Endodermal cell (in vitro differentiated cells): Measurements from ENCODE around the gene LCN2. TPM values are rescaled to one million over a fixed set of nuclear protein-coding genes. Genes with fewer than 3 reads are reported as not detected.
"Not testable (repeated sequence)": the region's sequence is repeated elsewhere in the genome, so short reads cannot be mapped to it uniquely, and the experiment has no call there.

ENCODE experiments used
- DNase-seq: peaks from one replicate; pipeline ENCODE4 v3.0.0-alpha.2; 2017
- H3K27ac ChIP-seq: 2 replicates; pipeline ENCODE4 v1.5.1; 2013; ENCODE audit warnings: mild to moderate bottlenecking, low read depth, low read length, moderate library complexity
- H3K27me3 ChIP-seq: 2 replicates; pipeline ENCODE4 v1.6.1; 2013; ENCODE audit warnings: mild to moderate bottlenecking, low read length, moderate library complexity; ENCODE audit not compliant: insufficient read depth, control insufficient read depth, poor library complexity, severe bottlenecking
- H3K36me3 ChIP-seq: 2 replicates; pipeline ENCODE4 v1.7.0; 2013; ENCODE audit warnings: mild to moderate bottlenecking, low read length, moderate library complexity; ENCODE audit not compliant: control insufficient read depth, insufficient read depth
- H3K4me1 ChIP-seq: one replicate; pipeline ENCODE4 v1.7.0; 2013; ENCODE audit warnings: low read length; ENCODE audit not compliant: control insufficient read depth, insufficient read depth
- H3K4me3 ChIP-seq: 2 replicates; pipeline ENCODE4 v1.5.1; 2013; ENCODE audit warnings: mild to moderate bottlenecking, low read length, moderate library complexity
- H3K9ac ChIP-seq: 2 replicates; pipeline ENCODE4 v1.6.1; 2013; ENCODE audit warnings: mild to moderate bottlenecking, low read length, moderate library complexity; ENCODE audit not compliant: poor library complexity, severe bottlenecking; ENCODE audit errors: extremely low read depth
- H3K9me3 ChIP-seq: 2 replicates; pipeline ENCODE4 v1.6.1; 2013; ENCODE audit warnings: mild to moderate bottlenecking, low read length, moderate library complexity; ENCODE audit not compliant: control insufficient read depth
- H3K27ac Mint-ChIP-seq: 2 replicates; pipeline ENCODE4 v1.8.0; 2020; ENCODE audit warnings: mixed read lengths
- H3K27me3 Mint-ChIP-seq: 2 replicates; pipeline ENCODE4 v1.8.0; 2021; ENCODE audit warnings: mild to moderate bottlenecking, mixed read lengths; ENCODE audit not compliant: insufficient read depth
- H3K36me3 Mint-ChIP-seq: 2 replicates; pipeline ENCODE4 v1.8.0; 2020; ENCODE audit warnings: low read depth, mixed read lengths
- H3K4me1 Mint-ChIP-seq: 2 replicates; pipeline ENCODE4 v1.8.0; 2020; ENCODE audit warnings: mixed read lengths
- H3K4me3 Mint-ChIP-seq: 2 replicates; pipeline ENCODE4 v1.8.0; 2020; ENCODE audit warnings: mild to moderate bottlenecking, moderate library complexity, mixed read lengths
- H3K9me3 Mint-ChIP-seq: 2 replicates; pipeline ENCODE4 v1.8.0; 2020; ENCODE audit warnings: mild to moderate bottlenecking, mixed read lengths
- WGBS, 2 experiments: methylation state at CpG; one replicate each; pipeline versions ENCODE4 v1.1.5 to v1.1.7; 2013; ENCODE audit warnings: missing lambda C conversion rate in 2 of 2, mixed read lengths in 1 of 2; ENCODE audit not compliant: insufficient coverage in 1 of 2, insufficient read length in 1 of 2; 5-methylcytosine and 5-hydroxymethylcytosine counted together
- total RNA-seq, 2 donors: library from RNA; stranded (reverse); fragmentation: NEBNext Ultra II Directional in 1 of 2; extraction: Animal tissue kit (Norgen Biotek cat#: 25700) in 1 of 2; gene quantifications; 2 replicates in 1 of 2; 3 replicates in 1 of 2; pipeline ENCODE4 v1.2.1, GENCODE V29; 2021
- TF ChIP-seq, protein P1 (sequence below): fragments of 200-600 bp; sonication (generic); conservative IDR thresholded peaks from 2 replicates; pipeline ENCODE4 v1.5.0; 2021; ENCODE audit warnings: antibody characterized with exemption, mild to moderate bottlenecking

The LCN2 gene
- total RNA-seq, 2 donors from 2014 or later = not detected

DNA sequence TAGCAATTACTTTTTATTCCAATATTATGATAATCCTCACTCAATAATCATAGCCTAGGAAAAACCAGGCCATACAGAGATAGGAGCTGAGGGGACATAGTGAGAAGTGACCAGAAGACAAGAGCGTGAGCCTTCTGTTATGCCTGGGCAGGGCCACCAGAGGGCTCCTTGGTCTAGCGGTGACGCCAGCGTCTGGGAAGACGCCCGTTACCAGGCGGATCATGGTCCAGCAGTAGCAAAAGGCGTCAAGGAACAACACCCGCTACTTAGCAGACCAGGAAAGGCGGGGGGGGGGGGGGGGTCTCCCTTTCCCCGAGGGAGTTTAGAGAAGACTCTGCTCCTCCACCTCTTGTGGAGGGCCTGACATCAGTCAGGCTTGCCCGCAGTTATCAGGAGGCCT is 32.2 kb downstream of the LCN2 start:
- H3K27ac Mint-ChIP-seq, H3K27me3 ChIP-seq, H3K4me1 Mint-ChIP-seq, H3K27me3 Mint-ChIP-seq, H3K4me3 Mint-ChIP-seq, H3K27ac ChIP-seq, H3K4me3 ChIP-seq, H3K4me1 ChIP-seq, H3K9ac ChIP-seq, H3K9me3 Mint-ChIP-seq: not testable (repeated sequence)
- 14 to 38% methylated on average over 4 to 12 of the region's 12 CpGs for WGBS, 2 experiments
- peak; percentile 83 for DNase-seq
- H3K9me3 ChIP-seq = peaks cover 15% of the 10 kb centered on the region
- peaks cover 71% of the 10 kb centered on the region for H3K36me3 Mint-ChIP-seq
- TF ChIP-seq, protein P1, sequence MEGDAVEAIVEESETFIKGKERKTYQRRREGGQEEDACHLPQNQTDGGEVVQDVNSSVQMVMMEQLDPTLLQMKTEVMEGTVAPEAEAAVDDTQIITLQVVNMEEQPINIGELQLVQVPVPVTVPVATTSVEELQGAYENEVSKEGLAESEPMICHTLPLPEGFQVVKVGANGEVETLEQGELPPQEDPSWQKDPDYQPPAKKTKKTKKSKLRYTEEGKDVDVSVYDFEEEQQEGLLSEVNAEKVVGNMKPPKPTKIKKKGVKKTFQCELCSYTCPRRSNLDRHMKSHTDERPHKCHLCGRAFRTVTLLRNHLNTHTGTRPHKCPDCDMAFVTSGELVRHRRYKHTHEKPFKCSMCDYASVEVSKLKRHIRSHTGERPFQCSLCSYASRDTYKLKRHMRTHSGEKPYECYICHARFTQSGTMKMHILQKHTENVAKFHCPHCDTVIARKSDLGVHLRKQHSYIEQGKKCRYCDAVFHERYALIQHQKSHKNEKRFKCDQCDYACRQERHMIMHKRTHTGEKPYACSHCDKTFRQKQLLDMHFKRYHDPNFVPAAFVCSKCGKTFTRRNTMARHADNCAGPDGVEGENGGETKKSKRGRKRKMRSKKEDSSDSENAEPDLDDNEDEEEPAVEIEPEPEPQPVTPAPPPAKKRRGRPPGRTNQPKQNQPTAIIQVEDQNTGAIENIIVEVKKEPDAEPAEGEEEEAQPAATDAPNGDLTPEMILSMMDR = peak; percentile 73
- H3K36me3 ChIP-seq = peaks cover 76% of the 10 kb centered on the region

DNA sequence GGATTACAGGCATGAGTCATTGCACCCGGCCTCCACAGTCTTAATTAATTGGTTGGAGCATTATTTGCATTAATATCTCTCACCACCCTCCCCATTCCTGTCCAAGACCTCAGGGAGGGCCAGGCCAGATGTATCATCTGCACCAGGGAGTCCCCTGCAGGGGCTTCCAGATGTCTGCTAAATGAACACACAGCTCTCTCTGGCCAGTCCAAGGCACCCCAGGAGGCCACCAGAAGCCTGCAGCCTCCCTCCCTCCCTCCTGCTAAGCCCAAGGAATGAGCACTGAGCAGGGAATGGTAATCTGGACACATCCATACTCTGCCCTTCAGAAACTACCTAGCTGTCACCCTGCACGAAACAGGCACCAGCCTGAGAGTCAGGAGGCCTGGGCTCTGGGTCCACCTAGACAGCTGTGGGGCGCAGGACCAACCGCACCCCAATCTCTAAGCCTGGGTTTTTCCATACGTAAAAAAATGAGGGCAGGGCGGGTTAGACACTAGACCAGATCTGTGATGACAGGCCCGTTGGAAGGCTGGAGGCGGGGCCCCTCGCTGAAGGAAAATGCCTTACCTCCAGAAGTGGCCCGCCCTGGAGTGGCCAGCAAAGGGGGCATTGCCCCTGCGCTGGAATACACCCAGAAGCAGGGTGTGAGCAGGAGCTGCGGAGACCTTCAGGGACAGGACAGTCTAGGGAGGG is 33.8 kb downstream of the LCN2 start:
- no peak overlapping the region for H3K4me3 Mint-ChIP-seq
- H3K9ac ChIP-seq = no peak overlapping the region
- no peak overlapping the region for H3K27ac Mint-ChIP-seq
- no peaks in the 10 kb centered on the region for H3K27me3 Mint-ChIP-seq
- peaks cover 7% of the 10 kb centered on the region for H3K9me3 Mint-ChIP-seq
- no peaks in the 10 kb centered on the region for H3K27me3 ChIP-seq
- peaks cover 15% of the 10 kb centered on the region for H3K9me3 ChIP-seq
- H3K27ac ChIP-seq = no peak overlapping the region
- no peak for DNase-seq
- H3K36me3 ChIP-seq = peaks cover 70% of the 10 kb centered on the region
- no peaks in the 10 kb centered on the region for H3K4me1 ChIP-seq
- TF ChIP-seq, protein P1 = no peak
- H3K4me3 ChIP-seq = no peak overlapping the region
- 92 to 94% methylated on average over 6 to 12 of the region's 12 CpGs for WGBS, 2 experiments
- peaks cover 73% of the 10 kb centered on the region for H3K36me3 Mint-ChIP-seq
- H3K4me1 Mint-ChIP-seq = peaks cover 6% of the 10 kb centered on the region

DNA sequence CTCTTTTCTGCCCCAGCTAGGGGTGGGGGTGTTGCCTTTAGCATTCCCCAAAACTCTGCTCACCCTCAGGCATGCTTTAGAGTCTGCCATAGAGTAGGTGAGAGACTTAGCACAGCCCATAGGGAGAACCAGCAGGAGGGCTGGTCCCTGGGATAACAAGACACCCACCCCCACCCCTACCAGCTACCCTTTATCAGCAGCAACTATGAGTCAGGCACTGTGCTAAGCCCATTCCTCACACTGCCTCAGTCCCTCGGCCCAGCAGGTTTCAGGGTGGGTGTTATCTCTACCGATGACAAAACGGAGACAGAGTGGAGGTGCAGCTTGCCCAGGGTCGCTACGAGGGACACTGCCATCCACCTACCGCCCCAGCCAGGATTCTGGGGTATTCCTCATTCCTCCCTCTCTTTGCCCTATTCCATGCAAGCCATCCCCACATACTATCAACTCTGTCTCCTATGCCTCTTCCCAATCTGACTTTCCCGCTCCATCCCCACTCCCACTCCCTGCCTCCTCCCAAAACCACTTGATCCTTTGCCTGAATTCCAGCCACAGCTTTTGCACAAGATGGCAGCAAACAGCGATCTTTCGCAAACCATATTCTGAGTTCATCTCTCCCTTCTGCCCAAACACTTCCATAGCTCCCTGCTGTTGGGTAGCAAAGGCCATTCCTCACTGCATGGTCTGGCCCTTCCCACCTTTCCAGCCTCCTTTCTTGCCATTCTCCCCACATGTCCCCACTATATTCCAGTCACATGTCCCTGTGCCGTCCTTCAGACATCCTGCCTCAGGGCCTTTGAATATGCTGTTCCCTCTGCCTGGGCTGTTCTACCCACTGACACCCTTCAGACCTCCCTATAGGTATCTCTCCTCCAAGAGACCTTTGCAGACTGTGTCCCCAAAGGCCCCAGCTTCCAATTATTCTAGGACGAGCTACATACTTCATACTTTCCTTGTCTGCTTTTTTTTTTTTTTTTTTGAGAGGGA is 37.0 kb downstream of the LCN2 start:
- H3K4me3 ChIP-seq = no peak overlapping the region
- H3K36me3 ChIP-seq = peaks cover 56% of the 10 kb centered on the region
- TF ChIP-seq, protein P1 = no peak
- no peak overlapping the region for H3K27ac ChIP-seq
- no peaks in the 10 kb centered on the region for H3K9me3 ChIP-seq
- H3K9ac ChIP-seq = no peak overlapping the region
- Mint-ChIP-seq H3K27ac (peak overlapping the region; percentile 31), H3K4me1 (peaks cover 12% of the 10 kb centered on the region), H3K36me3 (peaks cover 64% of the 10 kb centered on the region), H3K27me3 (no peaks in the 10 kb centered on the region), H3K9me3 (peaks cover 1% of the 10 kb centered on the region), H3K4me3 (no peak overlapping the region)
- H3K27me3 ChIP-seq = no peaks in the 10 kb centered on the region
- WGBS, 2 experiments = 84 to 100% methylated on average over 3 to 11 of the region's 11 CpGs
- peak; percentile 69 for DNase-seq
- no peaks in the 10 kb centered on the region for H3K4me1 ChIP-seq
